DMS79 (cell line): ENCODE results near the gene LEF1.

Experiments used
- DNase-seq: peaks from one replicate; lab custom pipeline; 2025; lab: John Stamatoyannopoulos, UW

LEF1 gene

GRCh38 chr4:108148316-108148715 is 20.4 kb downstream of the LEF1 start:
- no peak for DNase-seq

GRCh38 chr4:108146819-108147218 is 21.9 kb downstream of the LEF1 start:
- DNase-seq: no peak

GRCh38 chr4:108146336-108146735 is 22.4 kb downstream of the LEF1 start:
- no peak for DNase-seq

- DNase-seq: no peak
These were observed 24.3 kb downstream of the LEF1 start for GRCh38 chr4:108144451-108144850.

GRCh38 chr4:108143515-108143914 is 25.2 kb downstream of the LEF1 start:
- DNase-seq: peak; percentile 17

- DNase-seq: no peak
These were observed 25.9 kb downstream of the LEF1 start for GRCh38 chr4:108142870-108143269.

GRCh38 chr4:108141213-108141950 is 27.4 kb downstream of the LEF1 start:
- no peak for DNase-seq

- no peak for DNase-seq
These were observed 28.4 kb downstream of the LEF1 start for GRCh38 chr4:108140328-108140727.

GRCh38 chr4:108139089-108139488 is 29.6 kb downstream of the LEF1 start:
- DNase-seq: no peak

GRCh38 chr4:108135549-108136209 is 33.1 kb downstream of the LEF1 start:
- peak; percentile 48 for DNase-seq

- DNase-seq: no peak
These were observed 37.8 kb downstream of the LEF1 start for GRCh38 chr4:108130955-108131354.

GRCh38 chr4:108129196-108129595 is 39.5 kb downstream of the LEF1 start:
- DNase-seq: no peak

GRCh38 chr4:108126806-108127205 is 41.9 kb downstream of the LEF1 start:
- DNase-seq: no peak

- no peak for DNase-seq
These were observed 47.9 kb downstream of the LEF1 start for GRCh38 chr4:108120789-108121188.

GRCh38 chr4:108119199-108119800 is 49.4 kb downstream of the LEF1 start:
- no peak for DNase-seq

GRCh38 chr4:108118505-108118904 is 50.2 kb downstream of the LEF1 start:
- DNase-seq: no peak

GRCh38 chr4:108117418-108118182 is 51.1 kb downstream of the LEF1 start:
- DNase-seq: no peak

- peak; percentile 77 for DNase-seq
These were observed 52.1 kb downstream of the LEF1 start for GRCh38 chr4:108116423-108117168.

- no peak for DNase-seq
These were observed 53.6 kb downstream of the LEF1 start for GRCh38 chr4:108115168-108115526.

GRCh38 chr4:108114503-108114902 is 54.2 kb downstream of the LEF1 start:
- DNase-seq: no peak

- no peak for DNase-seq
These were observed 55.5 kb downstream of the LEF1 start for GRCh38 chr4:108113229-108113628.

GRCh38 chr4:108111781-108112180 is 57.0 kb downstream of the LEF1 start:
- no peak for DNase-seq
